CD4-positive, alpha-beta T cell treated with Interleukin-4 for 4 hours (primary cell): ENCODE results near the gene SETX.

Experiments
- DNase-seq: peaks from one replicate; pipeline ENCODE4 v3.0.0-alpha.2; 2020

SETX gene

GRCh38 chr9:132283863-132284262 is 70.9 kb downstream of the SETX start:
- no peak for DNase-seq

GRCh38 chr9:132283165-132283564 is 71.6 kb downstream of the SETX start:
- no peak for DNase-seq

GRCh38 chr9:132274861-132275260 is 79.9 kb downstream of the SETX start:
- DNase-seq = no peak

- DNase-seq = peak; percentile 69
Measured at GRCh38 chr9:132269704-132270516, 84.9 kb downstream of the SETX start.

GRCh38 chr9:132268725-132269352 is 85.9 kb downstream of the SETX start:
- DNase-seq = peak; percentile 70

GRCh38 chr9:132267660-132268059 is 87.1 kb downstream of the SETX start:
- DNase-seq = no peak

GRCh38 chr9:132266017-132266416 is 88.8 kb downstream of the SETX start:
- DNase-seq = no peak

GRCh38 chr9:132260846-132261245 is 93.9 kb downstream of the SETX start:
- no peak for DNase-seq

GRCh38 chr9:132250324-132251262 is 104.2 kb downstream of the SETX start:
- no peak for DNase-seq

- DNase-seq = no peak
Measured at GRCh38 chr9:132249690-132250089, 105.1 kb downstream of the SETX start.

GRCh38 chr9:132249123-132249522 is 105.7 kb downstream of the SETX start:
- DNase-seq = no peak

- no peak for DNase-seq
Measured at GRCh38 chr9:132247942-132248341, 106.8 kb downstream of the SETX start.

GRCh38 chr9:132245465-132245864 is 109.3 kb downstream of the SETX start:
- no peak for DNase-seq

GRCh38 chr9:132244582-132245455 is 110.0 kb downstream of the SETX start:
- no peak for DNase-seq

GRCh38 chr9:132243156-132244074 is 111.4 kb downstream of the SETX start:
- DNase-seq = no peak

GRCh38 chr9:132242621-132243155 is 112.1 kb downstream of the SETX start:
- DNase-seq = no peak

GRCh38 chr9:132241840-132242620 is 112.8 kb downstream of the SETX start:
- DNase-seq = peak; percentile 60

- DNase-seq = no peak
Measured at GRCh38 chr9:132241483-132241839, 113.3 kb downstream of the SETX start.

- DNase-seq = peak; percentile 99
Measured at GRCh38 chr9:132240841-132241482, 113.8 kb downstream of the SETX start.
